Endothelial cell of umbilical vein (primary cell): ENCODE measurements around the gene ZNF681. TPM values are rescaled to one million over a fixed set of nuclear protein-coding genes. Genes with fewer than 3 reads are reported as not detected.

Experiments used
- polyA plus RNA-seq, 4 experiments: library from polyadenylated mRNA; depleted of rRNA in 3 of 4; stranded (reverse) in 3 of 4; unstranded in 1 of 4; fragments of >200 nt; gene quantifications; 2 replicates each; pipeline versions ENCODE4 v1.2.1 to v1.2.3, GENCODE V29; 2011 to 2012; ENCODE audit warnings: missing spikeins in 1 of 4
- total RNA-seq: library from RNA; stranded (reverse); gene quantifications from 2 replicates; pipeline ENCODE4 v1.2.3, GENCODE V29; 2021

Gene ZNF681
- total and polyA plus RNA-seq, 2 donors (not counting 3 experiments of a cell fraction or from before 2014, with no cell fraction given), result 0.07 to 1.9 TPM

Other genes starting within 250 kb of the ZNF681 start
- gene ZNF675, start 71.7 kb downstream of the ZNF681 start, total RNA-seq, result 7.6 and 9.3 TPM in 2 replicates
- gene ZNF675, start 71.7 kb downstream of the ZNF681 start, polyA plus RNA-seq, result 3.2 and 3.5 TPM in 2 replicates
- gene ZNF726, start 156.0 kb upstream of the ZNF681 start, total RNA-seq, result 2.9 and 4.7 TPM in 2 replicates
- gene ZNF726, start 156.0 kb upstream of the ZNF681 start, polyA plus RNA-seq, result 2.5 and 3.8 TPM in 2 replicates